ENCODE data around the gene GTF3C1. TPM values are rescaled to one million over a fixed set of nuclear protein-coding genes. Genes with fewer than 3 reads are reported as not detected.

GTF3C1 gene
- total and polyA plus RNA-seq, 2 experiments from 2014 or later, result 33.4 to 52.1 TPM

- Histone ChIP-seq H3K36me3 (ENCODE audit: low read depth) (no peaks in the 10 kb centered on the region), H3K9ac (no peak overlapping the region), H3K27me3 (replicated peaks; ENCODE audit: insufficient read depth) (no peaks in the 10 kb centered on the region), H3K4me3 (no peak overlapping the region), H3K27ac (no peak overlapping the region), H3K9me2 (ENCODE audit: insufficient read depth) (no peaks in the 10 kb centered on the region), H3K79me2 (ENCODE audit: insufficient read depth) (peaks cover 20% of the 10 kb centered on the region), H4K20me1 (ENCODE audit: insufficient read depth) (no peaks in the 10 kb centered on the region), H2AFZ (no peak overlapping the region), H3K4me2 (ENCODE audit: unreplicated experiment) (no peak overlapping the region), H3F3A (ENCODE audit: insufficient read depth) (no peaks in the 10 kb centered on the region), H3K9me3 (ENCODE audit: low read depth) (no peaks in the 10 kb centered on the region), H3K4me1 (ENCODE audit: insufficient read depth) (peaks cover 16% of the 10 kb centered on the region)
- 96 to 97% methylated on average over 4 of the region's 4 CpGs for WGBS, 2 experiments (ENCODE audit: low coverage in 1 of 2, low lambda C conversion rate in 2 of 2, missing lambda C conversion rate in 2 of 2)
- no peak for TF ChIP-seq EZH2phosphoT487 (IDR thresholded peaks at IDR 0.05; ENCODE audit: insufficient read depth, low read depth)
- no peak for TF ChIP-seq EZH2 (IDR thresholded peaks at IDR 0.05; ENCODE audit: insufficient read depth, poor library complexity, severe bottlenecking)
- in situ Hi-C loops (cut with MboI), result no loop called here
- no peak for DNase-seq
Observed at GRCh38 chr16:27568077-27568476, 18.4 kb upstream of the GTF3C1 start.

- H3K9me2 ChIP-seq (ENCODE audit: insufficient read depth), result no peaks in the 10 kb centered on the region
- no peak overlapping the region for H3K4me2 ChIP-seq (ENCODE audit: unreplicated experiment)
- H3K36me3 ChIP-seq (ENCODE audit: low read depth), result no peaks in the 10 kb centered on the region
- H3F3A ChIP-seq (ENCODE audit: insufficient read depth), result no peaks in the 10 kb centered on the region
- H3K4me1 ChIP-seq (ENCODE audit: insufficient read depth), result 0 out of 2 replicates have a peak, but pooled peaks cover under 1% of the 10 kb centered on the region
- H2AFZ ChIP-seq, result no peak overlapping the region
- H3K79me2 ChIP-seq (ENCODE audit: insufficient read depth), result peaks cover 15% of the 10 kb centered on the region
- no peaks in the 10 kb centered on the region for H4K20me1 ChIP-seq (ENCODE audit: insufficient read depth)
- H3K27me3 ChIP-seq (replicated peaks; ENCODE audit: insufficient read depth), result no peaks in the 10 kb centered on the region
- WGBS, 2 experiments (ENCODE audit: low coverage in 1 of 2, low lambda C conversion rate in 2 of 2, missing lambda C conversion rate in 2 of 2), result 87% methylated on average over 6 of the region's 6 CpGs
- no peak for DNase-seq
- no peak for TF ChIP-seq EZH2 (IDR thresholded peaks at IDR 0.05; ENCODE audit: insufficient read depth, poor library complexity, severe bottlenecking)
- no peak for TF ChIP-seq EZH2phosphoT487 (IDR thresholded peaks at IDR 0.05; ENCODE audit: insufficient read depth, low read depth)
- H3K27ac ChIP-seq, result no peak overlapping the region
- in situ Hi-C loops (cut with MboI), result no loop called here
- no peaks in the 10 kb centered on the region for H3K9me3 ChIP-seq (ENCODE audit: low read depth)
- no peak overlapping the region for H3K4me3 ChIP-seq
- no peak overlapping the region for H3K9ac ChIP-seq
Observed at GRCh38 chr16:27566417-27566816, 16.7 kb upstream of the GTF3C1 start.

- in situ Hi-C loops (cut with MboI), result no loop called here
- Histone ChIP-seq H3K36me3 (ENCODE audit: low read depth) (no peaks in the 10 kb centered on the region), H3K4me3 (no peak overlapping the region), H3K9me2 (ENCODE audit: insufficient read depth) (no peaks in the 10 kb centered on the region), H2AFZ (no peak overlapping the region), H3K27ac (no peak overlapping the region), H3K79me2 (ENCODE audit: insufficient read depth) (0 out of 2 replicates have a peak, but pooled peaks cover 5% of the 10 kb centered on the region), H3K9me3 (ENCODE audit: low read depth) (no peaks in the 10 kb centered on the region), H4K20me1 (ENCODE audit: insufficient read depth) (no peaks in the 10 kb centered on the region), H3K4me1 (ENCODE audit: insufficient read depth) (no peaks in the 10 kb centered on the region), H3K9ac (no peak overlapping the region), H3K4me2 (ENCODE audit: unreplicated experiment) (no peak overlapping the region), H3F3A (ENCODE audit: insufficient read depth) (no peaks in the 10 kb centered on the region), H3K27me3 (replicated peaks; ENCODE audit: insufficient read depth) (no peaks in the 10 kb centered on the region)
- TF ChIP-seq EZH2 (IDR thresholded peaks at IDR 0.05; ENCODE audit: insufficient read depth, poor library complexity, severe bottlenecking) (no peak), EZH2phosphoT487 (IDR thresholded peaks at IDR 0.05; ENCODE audit: insufficient read depth, low read depth) (no peak)
- DNase-seq, result no peak
- 88 to 90% methylated on average over 5 of the region's 5 CpGs for WGBS, 2 experiments (ENCODE audit: low coverage in 1 of 2, low lambda C conversion rate in 2 of 2, missing lambda C conversion rate in 2 of 2)
Observed at GRCh38 chr16:27564224-27564623, 14.5 kb upstream of the GTF3C1 start.

- Histone ChIP-seq H2AFZ (no peak overlapping the region), H3K27ac (no peak overlapping the region), H3K4me3 (no peak overlapping the region), H3K9me3 (ENCODE audit: low read depth) (no peaks in the 10 kb centered on the region), H3K9me2 (ENCODE audit: insufficient read depth) (no peaks in the 10 kb centered on the region), H3F3A (ENCODE audit: insufficient read depth) (no peaks in the 10 kb centered on the region), H3K4me2 (ENCODE audit: unreplicated experiment) (no peak overlapping the region), H3K36me3 (ENCODE audit: low read depth) (no peaks in the 10 kb centered on the region; the same call in 1 of the 2 replicates), H3K4me1 (ENCODE audit: insufficient read depth) (no peaks in the 10 kb centered on the region), H3K79me2 (ENCODE audit: insufficient read depth) (peaks cover 17% of the 10 kb centered on the region), H4K20me1 (ENCODE audit: insufficient read depth) (no peaks in the 10 kb centered on the region), H3K27me3 (replicated peaks; ENCODE audit: insufficient read depth) (no peaks in the 10 kb centered on the region), H3K9ac (no peak overlapping the region)
- no peak for DNase-seq
- 91 to 95% methylated on average over 8 of the region's 8 CpGs for WGBS, 2 experiments (ENCODE audit: low coverage in 1 of 2, low lambda C conversion rate in 2 of 2, missing lambda C conversion rate in 2 of 2)
- no peak for TF ChIP-seq EZH2 (IDR thresholded peaks at IDR 0.05; ENCODE audit: insufficient read depth, poor library complexity, severe bottlenecking)
- no peak for TF ChIP-seq EZH2phosphoT487 (IDR thresholded peaks at IDR 0.05; ENCODE audit: insufficient read depth, low read depth)
- in situ Hi-C loops (cut with MboI), result no loop called here
Observed at GRCh38 chr16:27561216-27561615, 11.5 kb upstream of the GTF3C1 start.

GRCh38 chr16:27558932-27559331 is 9.2 kb upstream of the GTF3C1 start:
- no peak overlapping the region for H3K4me2 ChIP-seq (ENCODE audit: unreplicated experiment)
- no peak overlapping the region for H2AFZ ChIP-seq
- no peak overlapping the region for H3K4me3 ChIP-seq
- no peak overlapping the region for H3K9ac ChIP-seq
- H3K9me2 ChIP-seq (ENCODE audit: insufficient read depth), result no peaks in the 10 kb centered on the region
- H3K79me2 ChIP-seq (ENCODE audit: insufficient read depth), result peaks cover 34% of the 10 kb centered on the region
- H3K4me1 ChIP-seq (ENCODE audit: insufficient read depth), result no peaks in the 10 kb centered on the region
- no peaks in the 10 kb centered on the region for H4K20me1 ChIP-seq (ENCODE audit: insufficient read depth)
- no peak for DNase-seq
- TF ChIP-seq EZH2 (IDR thresholded peaks at IDR 0.05; ENCODE audit: insufficient read depth, poor library complexity, severe bottlenecking) (no peak), EZH2phosphoT487 (IDR thresholded peaks at IDR 0.05; ENCODE audit: insufficient read depth, low read depth) (no peak)
- no peaks in the 10 kb centered on the region for H3K9me3 ChIP-seq (ENCODE audit: low read depth)
- no peak overlapping the region for H3K27ac ChIP-seq
- H3K27me3 ChIP-seq (replicated peaks; ENCODE audit: insufficient read depth), result no peaks in the 10 kb centered on the region
- 11 to 53% methylated on average over 1 of the region's 1 CpG for WGBS, 2 experiments (ENCODE audit: low coverage in 1 of 2, low lambda C conversion rate in 2 of 2, missing lambda C conversion rate in 2 of 2)
- in situ Hi-C loops (cut with MboI), result no loop called here
- H3F3A ChIP-seq (ENCODE audit: insufficient read depth), result no peaks in the 10 kb centered on the region
- no peaks in the 10 kb centered on the region; the same call in 1 of the 2 replicates for H3K36me3 ChIP-seq (ENCODE audit: low read depth)
